ENCODE results near the gene QSOX2. TPM values are rescaled to one million over a fixed set of nuclear protein-coding genes. Genes with fewer than 3 reads are reported as not detected.

The QSOX2 gene
- total RNA-seq, 1 experiment from 2014 or later: 40.0 TPM

DNA sequence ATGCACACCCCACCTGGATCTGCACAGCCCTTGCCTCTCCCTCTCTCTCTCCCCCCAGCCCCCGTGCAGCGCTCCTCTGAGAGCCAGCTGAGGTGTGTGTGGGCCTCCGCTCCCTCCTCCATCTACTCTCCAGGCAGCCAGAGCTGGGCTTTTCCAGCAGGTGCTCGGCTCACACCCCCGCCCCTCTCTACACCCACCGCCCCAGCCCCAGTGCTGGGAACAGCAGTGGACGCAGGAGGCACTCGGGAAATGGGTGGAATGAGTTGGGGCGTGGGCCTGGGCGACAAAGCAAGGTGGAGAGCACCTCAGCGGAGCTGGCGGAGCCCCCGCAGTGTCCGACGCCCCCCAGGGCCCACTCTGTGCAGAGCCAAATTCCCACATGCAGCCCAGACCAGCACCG is 27.3 kb downstream of the QSOX2 start:
- Histone ChIP-seq H3K27me3 (ENCODE audit: control insufficient read depth, insufficient read depth, low read length) (no peaks in the 10 kb centered on the region), H3K4me3 (ENCODE audit: low read depth in 2 of 2, low read length in 2 of 2) (no peak overlapping the region), H3K27ac (ENCODE audit: low read length) (no peak overlapping the region), H3K9me3 (ENCODE audit: control insufficient read depth, insufficient read depth, low read depth, low read length) (no peaks in the 10 kb centered on the region; the same call in 1 of the 2 replicates), H3K4me1 (ENCODE audit: control insufficient read depth, insufficient read depth, low read length) (no peaks in the 10 kb centered on the region), H3K36me3 (ENCODE audit: control insufficient read depth, insufficient read depth, low read length) (0 out of 2 replicates have a peak, but pooled peaks cover 2% of the 10 kb centered on the region)
- POLR2A ChIA-PET: no interaction called here
- TF ChIP-seq POLR2AphosphoS5 (IDR thresholded peaks at IDR 0.05; ENCODE audit: low read depth, low read length): no peak
- TF ChIP-seq CTCF (IDR thresholded peaks at IDR 0.05): no peak
- TF ChIP-seq SIN3A (IDR thresholded peaks at IDR 0.05; ENCODE audit: borderline replicate concordance, insufficient read depth, low read depth, low read length): no peak
- no peak for TF ChIP-seq REST (IDR thresholded peaks at IDR 0.05; ENCODE audit: insufficient read depth in 1 of 2, low read depth in 2 of 2, low read length in 1 of 2)
- TF ChIP-seq TCF7L2 (IDR thresholded peaks at IDR 0.05; ENCODE audit: low read depth, low read length): no peak
- no peak for DNase-seq (ENCODE audit: low read depth, low spot score)
- no peak for ATAC-seq
- BruUV-seq (replicated peaks): no TSS peak
- CTCF ChIA-PET: interaction anchor here (0.5 kb wide), 1 partner anchor 85 kb away, joined by 6 read pairs; no protein-coding TSS in a partner anchor
- in situ Hi-C loops (cut with HindIII; ENCODE audit: low pct_unique_long_range_greater_than_20kb, low sequenced_read_pairs) (no loop called here), intact Hi-C loops (cut with micrococcal nuclease; ENCODE audit: unreplicated experiment) (no loop called here)

- TF ChIP-seq SIN3A (IDR thresholded peaks at IDR 0.05; ENCODE audit: borderline replicate concordance, insufficient read depth, low read depth, low read length) (no peak), TCF7L2 (IDR thresholded peaks at IDR 0.05; ENCODE audit: low read depth, low read length) (no peak), REST (IDR thresholded peaks at IDR 0.05; ENCODE audit: insufficient read depth in 1 of 2, low read depth in 2 of 2, low read length in 1 of 2) (no peak), POLR2AphosphoS5 (IDR thresholded peaks at IDR 0.05; ENCODE audit: low read depth, low read length) (no peak), CTCF (IDR thresholded peaks at IDR 0.05) (no peak)
- ATAC-seq (no peak), DNase-seq (ENCODE audit: low read depth, low spot score) (no peak)
- H3K36me3 ChIP-seq (ENCODE audit: control insufficient read depth, insufficient read depth, low read length): 0 out of 2 replicates have a peak, but pooled peaks cover 2% of the 10 kb centered on the region
- no peaks in the 10 kb centered on the region; the same call in 1 of the 2 replicates for H3K9me3 ChIP-seq (ENCODE audit: control insufficient read depth, insufficient read depth, low read depth, low read length)
- CTCF ChIA-PET: interaction anchor here (0.6 kb wide), 2 partner anchors 46 to 66 kb away, joined by 3 to 6 read pairs; no protein-coding TSS in a partner anchor
- H3K4me3 ChIP-seq (ENCODE audit: low read depth in 2 of 2, low read length in 2 of 2): no peak overlapping the region
- POLR2A ChIA-PET: no interaction called here
- intact Hi-C loops (cut with micrococcal nuclease; ENCODE audit: unreplicated experiment) (no loop called here), in situ Hi-C loops (cut with HindIII; ENCODE audit: low pct_unique_long_range_greater_than_20kb, low sequenced_read_pairs) (no loop called here)
- H3K4me1 ChIP-seq (ENCODE audit: control insufficient read depth, insufficient read depth, low read length): no peaks in the 10 kb centered on the region
- BruUV-seq (replicated peaks): no TSS peak
- no peaks in the 10 kb centered on the region for H3K27me3 ChIP-seq (ENCODE audit: control insufficient read depth, insufficient read depth, low read length)
- H3K27ac ChIP-seq (ENCODE audit: low read length): no peak overlapping the region
These were observed 28.9 kb downstream of the QSOX2 start for GRCh38 chr9:136216541-136217244.

Data from Panc1 (cell line).